Measurements from ENCODE around the gene WNT3.

GRCh38 chr17:46732754-46733398 lies 85.6 kb downstream of the WNT3 start:
- TF ChIP-seq CTCF (IDR thresholded peaks at IDR 0.05) (no peak), EP300 (IDR thresholded peaks at IDR 0.05) (no peak)
